ENCODE measurements around the gene SLC31A2.

The SLC31A2 gene

GRCh38 chr9:113173341-113173740 lies 22.5 kb downstream of the SLC31A2 start:
- no peak overlapping the region for H2AFZ ChIP-seq (ENCODE audit: low read depth, low read length, severe bottlenecking)
- H3F3A ChIP-seq (ENCODE audit: insufficient read depth): 0 out of 2 replicates have a peak, but pooled peaks cover 3% of the 10 kb centered on the region
- no peak overlapping the region for H3K27ac ChIP-seq (ENCODE audit: low read depth, low read length)
- no peaks in the 10 kb centered on the region for H3K27me3 ChIP-seq (ENCODE audit: low read length)
- H3K9me3 ChIP-seq (ENCODE audit: insufficient read depth, low read length): no peaks in the 10 kb centered on the region
- no peaks in the 10 kb centered on the region for H4K20me1 ChIP-seq (ENCODE audit: low read depth, low read length)
- no peaks in the 10 kb centered on the region for H3K9me2 ChIP-seq (replicated peaks; ENCODE audit: insufficient read depth, low read length)
- peaks cover 52% of the 10 kb centered on the region for H3K36me3 ChIP-seq (ENCODE audit: low read length)
- no peaks in the 10 kb centered on the region for H3K79me2 ChIP-seq (ENCODE audit: insufficient read depth, low read length)
- H3K9ac ChIP-seq (ENCODE audit: low read length): no peak overlapping the region
- H3K4me3 ChIP-seq (ENCODE audit: insufficient read depth, low read length, poor library complexity, severe bottlenecking): no peak overlapping the region
- H3K4me2 ChIP-seq (ENCODE audit: low read depth, low read length, poor library complexity, severe bottlenecking): no peak overlapping the region
- TF ChIP-seq, protein P1, sequence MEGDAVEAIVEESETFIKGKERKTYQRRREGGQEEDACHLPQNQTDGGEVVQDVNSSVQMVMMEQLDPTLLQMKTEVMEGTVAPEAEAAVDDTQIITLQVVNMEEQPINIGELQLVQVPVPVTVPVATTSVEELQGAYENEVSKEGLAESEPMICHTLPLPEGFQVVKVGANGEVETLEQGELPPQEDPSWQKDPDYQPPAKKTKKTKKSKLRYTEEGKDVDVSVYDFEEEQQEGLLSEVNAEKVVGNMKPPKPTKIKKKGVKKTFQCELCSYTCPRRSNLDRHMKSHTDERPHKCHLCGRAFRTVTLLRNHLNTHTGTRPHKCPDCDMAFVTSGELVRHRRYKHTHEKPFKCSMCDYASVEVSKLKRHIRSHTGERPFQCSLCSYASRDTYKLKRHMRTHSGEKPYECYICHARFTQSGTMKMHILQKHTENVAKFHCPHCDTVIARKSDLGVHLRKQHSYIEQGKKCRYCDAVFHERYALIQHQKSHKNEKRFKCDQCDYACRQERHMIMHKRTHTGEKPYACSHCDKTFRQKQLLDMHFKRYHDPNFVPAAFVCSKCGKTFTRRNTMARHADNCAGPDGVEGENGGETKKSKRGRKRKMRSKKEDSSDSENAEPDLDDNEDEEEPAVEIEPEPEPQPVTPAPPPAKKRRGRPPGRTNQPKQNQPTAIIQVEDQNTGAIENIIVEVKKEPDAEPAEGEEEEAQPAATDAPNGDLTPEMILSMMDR (IDR thresholded peaks at IDR 0.05; ENCODE audit: insufficient read depth, low read length, poor library complexity, severe bottlenecking): no peak
- no peak for TF ChIP-seq EZH2phosphoT487 (conservative IDR thresholded peaks at IDR 0.05; ENCODE audit: low read length)

DNA sequence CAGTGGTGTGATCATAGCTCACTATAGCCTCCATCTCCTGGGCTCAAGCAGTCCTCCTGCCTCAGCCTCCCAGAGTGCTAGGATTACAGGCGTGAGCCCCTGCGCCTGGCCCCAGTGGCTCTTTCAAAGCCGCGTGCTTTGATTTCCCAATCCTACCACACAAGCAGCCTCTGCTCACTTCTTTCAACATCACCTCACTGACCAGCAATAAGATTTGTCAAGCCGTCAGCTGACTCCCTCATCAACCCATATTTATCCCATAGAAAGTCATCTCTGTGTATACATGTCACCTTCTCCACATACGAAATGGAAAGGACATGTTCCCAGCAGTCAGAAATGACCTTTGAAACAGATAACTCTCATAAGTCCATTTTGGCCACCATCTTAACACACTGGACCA lies 26.0 kb downstream of the SLC31A2 start:
- TF ChIP-seq, protein P1 (IDR thresholded peaks at IDR 0.05; ENCODE audit: insufficient read depth, low read length, poor library complexity, severe bottlenecking): no peak
- TF ChIP-seq EZH2phosphoT487 (conservative IDR thresholded peaks at IDR 0.05; ENCODE audit: low read length): no peak
- Histone ChIP-seq H2AFZ (ENCODE audit: low read depth, low read length, severe bottlenecking) (no peak overlapping the region), H3K79me2 (ENCODE audit: insufficient read depth, low read length) (no peaks in the 10 kb centered on the region), H3K27ac (ENCODE audit: low read depth, low read length) (no peak overlapping the region), H3K27me3 (ENCODE audit: low read length) (no peaks in the 10 kb centered on the region), H3K4me2 (ENCODE audit: low read depth, low read length, poor library complexity, severe bottlenecking) (no peak overlapping the region), H4K20me1 (ENCODE audit: low read depth, low read length) (no peaks in the 10 kb centered on the region), H3K9me2 (replicated peaks; ENCODE audit: insufficient read depth, low read length) (no peaks in the 10 kb centered on the region), H3K9me3 (ENCODE audit: insufficient read depth, low read length) (no peaks in the 10 kb centered on the region), H3K36me3 (ENCODE audit: low read length) (peaks cover 75% of the 10 kb centered on the region), H3K9ac (ENCODE audit: low read length) (no peak overlapping the region), H3F3A (ENCODE audit: insufficient read depth) (0 out of 2 replicates have a peak, but pooled peaks cover 3% of the 10 kb centered on the region), H3K4me3 (ENCODE audit: insufficient read depth, low read length, poor library complexity, severe bottlenecking) (no peak overlapping the region)

DNA sequence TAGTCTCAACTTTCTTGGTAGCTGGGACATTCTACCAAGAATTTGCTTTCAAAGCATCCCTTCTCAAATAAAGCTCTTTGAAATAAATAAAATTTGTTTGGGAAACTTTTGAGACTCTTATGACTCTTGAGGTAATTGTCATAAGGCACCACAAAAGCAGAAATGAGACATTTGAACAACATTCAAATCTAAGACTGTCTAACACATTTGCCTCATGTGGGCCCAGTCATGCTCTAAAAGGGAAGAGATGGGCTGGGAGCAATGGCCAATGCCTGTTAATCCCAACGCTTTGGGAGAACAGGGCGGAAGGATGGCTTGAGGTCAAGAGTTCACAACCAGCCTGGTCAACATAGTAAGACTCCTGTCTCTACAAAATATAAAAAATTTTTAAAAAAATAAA lies 26.4 kb downstream of the SLC31A2 start:
- H3K36me3 ChIP-seq (ENCODE audit: low read length): peaks cover 80% of the 10 kb centered on the region
- H3K4me2 ChIP-seq (ENCODE audit: low read depth, low read length, poor library complexity, severe bottlenecking): no peak overlapping the region
- H4K20me1 ChIP-seq (ENCODE audit: low read depth, low read length): no peaks in the 10 kb centered on the region
- H3K27me3 ChIP-seq (ENCODE audit: low read length): no peaks in the 10 kb centered on the region
- H3F3A ChIP-seq (ENCODE audit: insufficient read depth): 0 out of 2 replicates have a peak, but pooled peaks cover 3% of the 10 kb centered on the region
- H3K4me3 ChIP-seq (ENCODE audit: insufficient read depth, low read length, poor library complexity, severe bottlenecking): no peak overlapping the region
- H3K79me2 ChIP-seq (ENCODE audit: insufficient read depth, low read length): no peaks in the 10 kb centered on the region
- H3K9ac ChIP-seq (ENCODE audit: low read length): no peak overlapping the region
- no peak overlapping the region for H2AFZ ChIP-seq (ENCODE audit: low read depth, low read length, severe bottlenecking)
- no peaks in the 10 kb centered on the region for H3K9me3 ChIP-seq (ENCODE audit: insufficient read depth, low read length)
- no peak overlapping the region for H3K27ac ChIP-seq (ENCODE audit: low read depth, low read length)
- no peak for TF ChIP-seq EZH2phosphoT487 (conservative IDR thresholded peaks at IDR 0.05; ENCODE audit: low read length)
- TF ChIP-seq, protein P1 (IDR thresholded peaks at IDR 0.05; ENCODE audit: insufficient read depth, low read length, poor library complexity, severe bottlenecking): no peak
- no peaks in the 10 kb centered on the region for H3K9me2 ChIP-seq (replicated peaks; ENCODE audit: insufficient read depth, low read length)

All from SU-DHL-6 (cell line).